Muscle of arm (tissue), 12 donors: ENCODE data around the gene SLC7A11. TPM values are rescaled to one million over a fixed set of nuclear protein-coding genes. Genes with fewer than 3 reads are reported as not detected.

ENCODE experiments used
- DNase-seq: peaks from one replicate; pipeline ENCODE4 v3.0.0-alpha.2; 2013
- polyA plus RNA-seq, 12 donors: library from polyadenylated mRNA; unstranded; fragments of 120-200 nt; gene quantifications; one replicate each; pipeline ENCODE4 v1.2.1, GENCODE V29; 2013; ENCODE audit not compliant: insufficient read length in 12 of 12

SLC7A11 gene
- polyA plus RNA-seq, 12 donors, result 0.39 to 1.4 (median 0.70) TPM; not detected in 2

- no peak for DNase-seq
Measured at GRCh38 chr4:138209094-138209493, 33.1 kb downstream of the SLC7A11 start.

DNA sequence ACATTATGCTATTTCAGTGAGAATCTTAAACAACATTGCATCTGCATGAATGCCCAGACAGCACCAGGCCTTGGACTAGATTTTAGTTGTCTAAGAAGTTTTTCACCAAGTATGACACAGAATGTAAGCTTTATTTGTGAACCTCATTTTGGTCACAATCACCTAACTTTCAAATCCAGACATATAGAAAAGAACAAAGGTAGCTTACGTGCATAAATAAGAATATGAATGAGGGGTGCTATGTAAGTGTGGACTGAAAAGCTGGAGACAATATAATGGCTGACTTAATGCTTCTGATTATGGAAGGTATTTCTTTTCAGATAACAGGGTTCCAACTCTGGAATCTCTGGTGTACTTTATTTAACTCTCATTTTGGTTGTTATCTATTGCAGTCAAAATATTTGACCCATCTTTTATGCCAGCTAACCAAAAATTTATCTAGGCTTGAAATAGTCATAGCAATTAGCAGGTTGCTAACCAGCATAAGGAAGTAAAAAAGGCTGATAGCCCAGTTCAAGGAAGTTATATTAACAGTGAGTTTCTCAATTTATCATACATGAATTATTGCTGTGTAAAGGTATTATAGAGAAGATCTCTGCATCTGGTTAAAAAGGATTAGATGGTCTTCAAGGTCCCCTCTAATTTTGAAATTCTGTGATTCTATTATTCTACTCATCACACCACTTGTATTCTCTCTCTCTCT, 36.5 kb downstream of the SLC7A11 start:
- DNase-seq, result no peak

GRCh38 chr4:138204507-138204906, 37.6 kb downstream of the SLC7A11 start:
- no peak for DNase-seq

- no peak for DNase-seq
Measured at GRCh38 chr4:138202686-138203085, 39.5 kb downstream of the SLC7A11 start.

DNA sequence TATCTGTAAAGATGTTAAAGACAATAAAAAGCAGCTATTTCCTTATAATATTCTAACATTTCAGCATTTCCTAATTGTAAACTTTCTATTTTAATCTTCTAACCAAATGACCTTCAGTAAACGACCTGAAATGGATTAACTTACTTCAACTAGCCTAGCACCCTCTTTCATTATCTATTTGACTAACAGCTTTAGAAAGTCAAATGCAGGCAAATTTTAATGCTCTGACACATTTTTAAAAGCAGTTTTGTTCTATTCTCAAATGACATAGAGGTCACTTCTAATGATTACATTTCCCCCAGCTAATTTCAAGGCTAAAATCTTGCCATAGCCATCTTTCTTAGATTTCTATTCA, 41.9 kb downstream of the SLC7A11 start:
- DNase-seq, result no peak

DNA sequence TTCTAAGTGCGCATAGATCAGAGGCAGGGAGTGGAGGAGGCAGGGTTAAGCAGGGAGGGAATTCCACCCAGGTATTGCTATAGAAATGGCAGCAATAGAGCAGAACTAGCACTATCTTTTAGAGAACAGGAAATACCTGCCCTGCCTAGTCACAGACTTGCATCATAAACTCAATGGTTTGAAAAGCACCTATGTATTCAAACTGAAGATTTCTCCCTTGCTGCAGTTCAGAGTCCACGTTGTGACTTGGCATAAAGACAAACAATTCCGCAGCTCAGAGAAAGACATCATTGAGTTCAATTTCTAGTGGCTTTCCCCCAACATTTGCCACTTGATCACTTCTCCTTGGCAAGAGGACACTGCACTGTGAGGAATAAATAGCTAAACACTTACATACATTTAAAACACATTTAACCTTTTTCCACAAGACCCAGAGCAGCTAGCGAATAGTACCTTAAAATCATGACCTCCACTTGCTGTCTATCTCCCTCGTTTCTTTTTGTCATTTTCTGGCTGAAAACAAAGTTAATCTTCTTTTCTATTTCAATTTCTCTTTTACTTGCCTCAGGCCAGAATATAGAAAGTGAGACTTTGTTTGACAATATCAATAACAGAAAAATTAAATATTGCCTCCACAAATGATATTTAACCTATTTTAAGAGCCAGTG, 42.4 kb downstream of the SLC7A11 start:
- DNase-seq, result no peak

DNA sequence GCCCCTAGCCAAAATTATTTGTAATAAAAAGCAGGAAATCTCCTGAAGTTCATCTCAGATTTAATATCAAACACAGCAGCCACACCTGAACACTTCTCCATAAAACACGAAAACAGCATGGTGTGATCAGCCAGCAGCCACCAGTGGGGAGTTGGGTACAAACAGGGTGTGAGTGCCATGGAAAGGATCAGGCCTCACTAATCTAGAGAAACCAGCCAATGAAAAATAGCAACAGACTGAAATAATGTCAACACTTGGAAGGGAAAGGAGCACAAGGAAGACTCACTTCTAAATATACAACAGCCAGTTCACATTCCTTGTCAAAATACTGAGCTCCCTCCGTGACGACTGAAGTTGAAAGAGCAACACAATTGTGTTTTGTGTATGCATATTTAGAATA, 46.0 kb downstream of the SLC7A11 start:
- no peak for DNase-seq

DNA sequence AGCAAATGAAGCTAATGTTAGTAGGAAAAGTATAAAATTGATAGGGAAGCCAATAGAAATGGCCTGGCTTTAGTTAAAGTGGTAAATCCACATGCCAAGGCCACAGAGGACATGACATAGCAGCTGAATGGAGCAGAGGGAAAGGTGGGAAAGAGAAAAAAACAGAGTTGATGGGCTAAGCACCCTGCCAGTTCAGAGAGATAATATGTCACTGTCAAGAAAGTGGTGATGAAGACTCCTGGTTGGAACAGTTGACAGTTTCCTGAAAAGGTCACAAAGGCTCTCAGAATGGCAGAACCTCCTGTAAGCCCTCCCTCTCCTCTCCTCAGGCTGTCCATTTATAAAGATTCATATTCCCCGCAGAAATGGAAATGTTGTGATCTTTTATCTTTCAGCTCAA, 48.2 kb downstream of the SLC7A11 start:
- no peak for DNase-seq

DNA sequence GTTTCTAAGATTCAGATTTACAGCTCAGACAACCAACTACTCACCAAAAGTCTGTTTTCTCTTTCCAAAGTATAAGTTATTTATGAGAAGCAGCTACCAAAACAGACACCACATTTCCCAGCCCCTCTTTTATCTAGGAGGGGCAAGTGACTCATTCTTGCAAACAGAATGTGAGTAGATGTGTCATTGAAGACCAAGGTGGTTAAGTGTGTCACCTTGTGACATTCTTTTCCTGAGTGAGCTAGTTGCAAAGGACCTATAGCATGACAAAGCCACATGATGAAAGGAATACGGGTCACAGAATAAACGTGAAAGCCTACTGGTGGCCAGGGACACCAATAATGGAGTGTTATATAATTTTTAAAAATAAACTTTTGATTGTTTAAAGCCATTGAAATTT, 50.0 kb downstream of the SLC7A11 start:
- no peak for DNase-seq

DNA sequence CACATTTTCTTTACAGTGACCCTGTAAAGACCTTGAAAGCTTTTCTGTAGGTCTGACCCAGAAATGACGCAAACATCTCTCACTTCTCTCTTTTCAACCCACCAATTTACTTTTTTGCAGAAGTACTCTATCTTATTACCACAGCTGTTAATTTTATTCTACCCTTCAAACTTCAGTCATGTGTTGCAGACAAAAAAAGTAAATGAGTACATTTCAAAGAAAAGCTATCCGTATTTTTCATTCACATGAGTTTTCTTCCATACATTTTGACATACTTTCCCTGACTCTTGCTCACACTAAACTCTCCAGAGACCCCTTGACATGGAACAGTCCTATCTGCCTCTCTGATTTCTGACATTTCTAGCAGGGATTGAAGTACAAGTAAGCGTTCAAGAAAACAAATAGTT, 51.7 kb downstream of the SLC7A11 start:
- no peak for DNase-seq

DNA sequence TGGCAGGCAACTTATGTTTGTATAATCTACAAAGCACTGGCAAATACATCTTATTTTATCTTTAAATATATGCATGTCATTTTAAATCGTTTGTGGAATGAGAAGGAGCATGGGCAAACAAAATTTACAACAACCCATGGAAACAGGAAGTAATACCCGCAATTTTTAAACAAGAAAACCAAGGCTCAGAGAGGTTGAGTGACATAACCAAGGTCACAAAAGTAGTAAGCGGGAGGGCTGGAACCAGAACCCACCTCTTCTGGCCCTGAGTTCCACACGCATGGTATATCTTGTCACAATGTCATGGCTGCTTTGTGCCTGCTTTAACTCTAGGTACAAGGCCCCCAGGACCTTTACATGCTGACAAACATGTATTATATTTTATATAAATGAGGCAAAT, 52.9 kb downstream of the SLC7A11 start:
- no peak for DNase-seq

DNA sequence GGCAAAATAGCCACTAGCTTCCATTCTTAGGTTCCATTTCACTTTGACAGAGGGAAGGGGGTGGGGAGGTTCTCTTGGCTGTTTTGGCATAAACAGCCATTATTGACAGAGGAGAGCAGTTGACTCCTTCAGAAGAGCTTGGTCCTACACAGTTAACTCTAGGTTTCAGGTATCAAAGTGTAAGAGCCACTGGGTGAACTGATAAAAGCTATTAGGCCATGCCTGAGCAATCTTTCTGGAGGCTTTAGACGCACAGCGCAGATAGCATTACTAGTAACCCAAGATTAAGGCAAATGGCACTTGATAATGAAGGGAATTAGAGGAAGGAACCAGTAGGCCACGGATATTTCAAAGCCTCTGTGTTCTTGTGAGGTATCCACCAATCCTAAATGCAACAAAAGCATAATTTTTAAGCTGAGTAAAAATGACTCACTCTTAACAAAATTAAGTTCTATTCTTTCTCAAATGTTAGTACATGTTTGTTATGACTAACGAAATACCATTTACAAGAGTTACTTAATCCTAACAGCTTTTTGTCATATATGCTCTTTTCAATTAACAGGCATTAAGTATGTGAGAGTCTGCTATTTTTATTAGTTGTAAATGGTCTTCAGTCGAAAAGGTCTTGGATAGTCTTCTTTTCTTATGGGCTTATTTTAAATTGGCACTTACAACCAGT, 53.6 kb downstream of the SLC7A11 start:
- DNase-seq, result no peak

DNA sequence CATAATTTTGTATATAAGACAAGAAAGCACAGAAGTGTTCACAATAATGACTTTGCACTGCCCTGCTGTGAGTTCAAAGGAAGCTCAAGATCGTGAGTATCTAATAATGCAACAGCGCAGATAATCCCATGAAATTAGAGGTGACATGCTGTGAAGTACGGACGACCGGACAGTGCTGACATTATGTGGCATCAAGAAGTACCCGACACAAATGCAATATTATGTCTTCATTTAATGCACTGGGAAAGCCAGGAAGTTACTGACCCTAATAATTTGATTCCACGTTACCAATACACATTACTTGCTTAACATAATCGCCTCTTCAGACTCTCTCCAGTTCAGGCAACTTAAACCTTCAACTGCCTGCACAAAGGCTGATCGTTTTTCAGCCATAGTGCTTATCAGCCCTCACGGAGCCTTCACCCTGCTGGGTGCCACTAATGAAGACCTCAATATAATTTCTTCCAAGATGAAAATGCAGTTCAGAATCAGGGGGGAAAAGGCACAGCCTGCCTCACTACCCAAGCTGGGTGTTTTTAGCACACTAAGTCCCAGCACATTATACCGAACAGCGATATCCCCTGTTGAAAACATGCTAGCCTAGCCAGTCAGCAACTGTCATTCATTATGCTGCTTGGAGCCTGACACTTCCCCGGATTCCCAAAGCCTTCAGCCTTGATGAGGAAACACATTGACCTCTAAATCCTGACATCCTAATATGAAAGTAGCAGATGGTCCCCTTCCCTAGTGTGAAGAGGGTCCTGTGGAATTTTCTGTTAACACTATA, 56.1 kb downstream of the SLC7A11 start:
- no peak for DNase-seq

GRCh38 chr4:138184886-138185285, 57.3 kb downstream of the SLC7A11 start:
- DNase-seq, result no peak

GRCh38 chr4:138182838-138183426, 59.2 kb downstream of the SLC7A11 start:
- DNase-seq, result peak; percentile 74

DNA sequence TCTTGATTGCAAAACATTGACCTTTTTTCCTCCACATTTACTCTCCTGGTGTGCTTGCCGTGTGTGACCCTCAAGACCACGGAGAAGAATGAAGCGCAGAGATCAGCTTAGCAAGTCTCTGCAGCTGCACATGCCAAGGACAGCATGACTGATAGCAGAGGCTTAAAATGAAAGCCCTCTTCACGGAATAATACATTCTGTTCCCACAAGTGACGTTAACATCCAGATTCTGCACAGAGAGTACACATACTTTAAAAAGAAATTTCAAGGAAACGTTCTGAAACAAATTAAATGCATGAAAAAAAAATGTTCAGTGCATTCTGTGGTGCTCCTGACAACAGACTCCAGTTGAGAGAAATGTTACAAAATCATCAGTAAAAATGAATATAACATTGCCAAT, 60.9 kb downstream of the SLC7A11 start:
- peak; percentile 45 for DNase-seq

- no peak for DNase-seq
Measured at GRCh38 chr4:138178566-138178965, 63.6 kb downstream of the SLC7A11 start.

DNA sequence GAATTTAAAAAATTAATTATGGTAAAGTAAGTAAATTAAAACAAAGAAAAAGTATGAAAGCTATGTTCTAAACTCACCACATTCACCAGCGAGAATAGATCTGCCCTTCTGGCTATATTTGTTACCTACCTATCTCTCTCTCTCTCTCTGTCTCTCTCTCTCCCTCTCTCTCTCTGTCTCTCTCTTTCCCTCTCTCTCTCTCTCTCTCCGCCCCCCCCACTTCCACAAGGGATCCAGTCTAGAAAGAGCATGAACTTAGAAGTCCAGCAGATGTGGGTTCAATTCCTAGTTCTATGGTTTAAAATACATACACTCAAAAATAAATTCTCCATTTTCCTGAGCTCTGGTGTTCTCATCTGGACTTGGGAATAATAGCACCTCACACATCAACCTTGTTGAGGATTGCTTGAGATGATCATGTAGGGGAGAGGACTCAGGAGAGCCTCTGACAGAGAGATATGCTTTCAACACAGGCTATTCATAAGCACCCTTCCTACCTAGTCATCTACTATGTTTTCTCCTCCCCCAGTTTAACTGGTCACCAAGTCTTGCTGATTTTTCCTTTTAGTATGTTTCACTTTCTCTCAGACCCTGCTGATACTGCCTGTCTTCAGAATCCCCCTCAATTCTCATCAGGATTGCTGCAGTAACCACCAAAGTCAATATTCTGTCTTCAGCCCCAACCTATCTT, 64.7 kb downstream of the SLC7A11 start:
- no peak for DNase-seq

DNA sequence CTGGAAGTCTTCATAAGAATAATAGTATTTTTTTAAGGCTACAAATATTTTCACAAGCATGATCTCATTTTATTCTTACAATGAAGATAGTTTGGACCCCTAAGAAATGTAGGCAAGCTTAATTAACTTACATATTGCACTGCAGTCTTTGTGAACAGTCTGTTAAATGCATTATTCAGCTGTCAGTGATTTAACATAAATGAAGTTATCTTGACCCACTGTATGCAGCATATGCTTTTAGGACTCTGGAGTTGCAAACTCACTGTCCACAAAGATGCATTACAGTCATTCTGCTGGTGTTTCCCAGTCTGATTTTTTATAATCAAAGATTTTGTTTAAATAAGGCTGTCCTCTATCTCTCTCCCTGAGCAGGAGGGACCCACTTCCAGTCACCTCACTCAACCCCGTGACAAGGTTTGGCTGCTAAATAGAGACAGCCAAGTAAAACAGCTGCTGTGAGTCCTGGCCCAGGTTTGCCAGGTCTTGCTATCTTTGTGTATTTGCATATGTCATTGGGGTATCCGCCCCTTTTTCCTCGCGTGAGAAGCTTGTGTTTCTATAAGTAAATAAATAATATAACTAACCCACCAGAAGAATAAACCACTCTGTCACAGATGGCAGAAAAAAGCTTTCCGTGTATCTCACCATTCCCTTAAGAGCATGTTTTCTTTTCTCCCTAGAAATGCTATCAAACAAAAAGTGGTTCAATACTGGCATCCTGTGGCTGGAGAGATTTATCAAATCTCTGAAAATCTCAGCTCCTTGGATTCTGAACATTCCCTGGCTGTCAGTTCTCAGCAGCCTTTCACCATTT, 67.0 kb downstream of the SLC7A11 start:
- DNase-seq, result peak; percentile 18

GRCh38 chr4:138164208-138164607, 77.9 kb downstream of the SLC7A11 start:
- no peak for DNase-seq
